ENCODE measurements around the gene SUMF2.

GRCh38 chr7:56078196-56078595 lies 14.1 kb downstream of the SUMF2 start:
- TF ChIP-seq CTCF (IDR thresholded peaks at IDR 0.05) = no peak
- no peak for TF ChIP-seq POLR2A (IDR thresholded peaks at IDR 0.05)
